GM21447 (cell line): Measurements from ENCODE around the gene CDH22.

ENCODE experiments used
- ATAC-seq: cut with Tn5 transposase; IDR thresholded peaks from one replicate; pipeline ENCODE4 v1.9.1; 2021; ENCODE audit not compliant: unreplicated experiment

CDH22 gene

GRCh38 chr20:46343348-46343974 is 35.2 kb upstream of the CDH22 start:
- no peak for ATAC-seq

GRCh38 chr20:46342451-46343347 is 34.4 kb upstream of the CDH22 start:
- ATAC-seq: no peak

- ATAC-seq: no peak
Measured at GRCh38 chr20:46342010-46342378, 33.7 kb upstream of the CDH22 start.

GRCh38 chr20:46341074-46342009 is 33.0 kb upstream of the CDH22 start:
- no peak for ATAC-seq

GRCh38 chr20:46339037-46339436 is 30.7 kb upstream of the CDH22 start:
- no peak for ATAC-seq

GRCh38 chr20:46336735-46337134 is 28.4 kb upstream of the CDH22 start:
- no peak for ATAC-seq

- no peak for ATAC-seq
Measured at GRCh38 chr20:46334303-46334904, 26.1 kb upstream of the CDH22 start.

GRCh38 chr20:46333161-46333991 is 25.1 kb upstream of the CDH22 start:
- ATAC-seq: no peak

GRCh38 chr20:46332373-46333160 is 24.3 kb upstream of the CDH22 start:
- ATAC-seq: no peak

- ATAC-seq: no peak
Measured at GRCh38 chr20:46331611-46332361, 23.5 kb upstream of the CDH22 start.

- no peak for ATAC-seq
Measured at GRCh38 chr20:46330831-46331371, 22.6 kb upstream of the CDH22 start.

- ATAC-seq: no peak
Measured at GRCh38 chr20:46330072-46330763, 21.9 kb upstream of the CDH22 start.

- ATAC-seq: no peak
Measured at GRCh38 chr20:46328200-46328882, 20.0 kb upstream of the CDH22 start.

- ATAC-seq: no peak
Measured at GRCh38 chr20:46327557-46327956, 19.3 kb upstream of the CDH22 start.

GRCh38 chr20:46325789-46326188 is 17.5 kb upstream of the CDH22 start:
- ATAC-seq: no peak

GRCh38 chr20:46324960-46325703 is 16.8 kb upstream of the CDH22 start:
- ATAC-seq: no peak
